HepG2 (cell line): Measurements from ENCODE around the gene NUDT3. TPM values are rescaled to one million over a fixed set of nuclear protein-coding genes. Genes with fewer than 3 reads are reported as not detected.

Experiments
- BCL6 ChIP-seq: IDR thresholded peaks from 2 replicates; pipeline ENCODE4 v1.6.1; 2016; ENCODE audit warnings: missing genetic modification reagents, missing compliant biosample characterization
- MAFK ChIP-seq, 2 experiments: IDR thresholded peaks in 1 of 2; conservative IDR thresholded peaks in 1 of 2; 2 replicates each; pipeline ENCODE4 v1.6.1; 2011; ENCODE audit warnings: improper control_type of control experiment in 2 of 2, low read length in 2 of 2
- MEIS2 ChIP-seq: sonication (generic); formaldehyde crosslinking; IDR thresholded peaks from 2 replicates; pipeline ENCODE4 v1.9.0; 2021; ENCODE audit warnings: mild to moderate bottlenecking, missing genetic modification reagents
- NFKB2 ChIP-seq: sonication (generic); formaldehyde crosslinking; IDR thresholded peaks from 2 replicates; pipeline ENCODE4 v1.4.0; 2020; ENCODE audit warnings: missing genetic modification reagents, borderline replicate concordance
- PRDM4 ChIP-seq: sonication (generic); formaldehyde crosslinking; IDR thresholded peaks from 2 replicates; pipeline ENCODE4 v1.9.0; 2021; ENCODE audit warnings: missing genetic modification reagents, borderline replicate concordance
- SP2 ChIP-seq: sonication (generic); formaldehyde crosslinking; IDR thresholded peaks from 2 replicates; pipeline ENCODE4 v1.5.1; 2020; ENCODE audit warnings: mild to moderate bottlenecking, missing genetic modification reagents
- TEAD3 ChIP-seq: optimal IDR thresholded peaks from 2 replicates; pipeline ENCODE3; 2016; ENCODE audit warnings: borderline replicate concordance
- ZBTB25 ChIP-seq: IDR thresholded peaks from 2 replicates; pipeline ENCODE4 v1.6.1; 2018; ENCODE audit warnings: missing genetic modification reagents
- ZKSCAN8 ChIP-seq: IDR thresholded peaks from 2 replicates; pipeline ENCODE4 v1.6.1; 2016; ENCODE audit warnings: borderline replicate concordance, missing genetic modification reagents, missing compliant biosample characterization
- ZNF18 ChIP-seq: sonication (generic); formaldehyde crosslinking; IDR thresholded peaks from 2 replicates; pipeline ENCODE4 v1.8.0; 2022; ENCODE audit warnings: mild to moderate bottlenecking, missing genetic modification reagents; ENCODE audit not compliant: insufficient replicate concordance
- ZNF275 ChIP-seq: sonication (generic); formaldehyde crosslinking; IDR thresholded peaks from 2 replicates; pipeline ENCODE4 v1.8.0; 2022; ENCODE audit warnings: missing genetic modification reagents, mild to moderate bottlenecking, inconsistent platforms, borderline replicate concordance
- ZNF276 ChIP-seq: sonication (generic); formaldehyde crosslinking; IDR thresholded peaks from 2 replicates; pipeline ENCODE4 v1.4.0; 2020; ENCODE audit warnings: mild to moderate bottlenecking, low read depth, missing genetic modification reagents
- ZNF343 ChIP-seq: sonication (generic); formaldehyde crosslinking; IDR thresholded peaks from 2 replicates; pipeline ENCODE4 v1.4.0; 2020; ENCODE audit warnings: mild to moderate bottlenecking, missing genetic modification reagents
- ZNF672 ChIP-seq: sonication (generic); formaldehyde crosslinking; IDR thresholded peaks from 2 replicates; pipeline ENCODE4 v1.8.1; 2022; ENCODE audit warnings: missing genetic modification reagents
- ZNF678 ChIP-seq: sonication (generic); formaldehyde crosslinking; IDR thresholded peaks from 2 replicates; pipeline ENCODE4 v1.4.0; 2020; ENCODE audit warnings: mild to moderate bottlenecking, missing genetic modification reagents
- ZNF740 ChIP-seq: sonication (generic); formaldehyde crosslinking; IDR thresholded peaks from 2 replicates; pipeline ENCODE4 v1.4.0; 2020; ENCODE audit warnings: missing genetic modification reagents
- polyA plus RNA-seq, 8 experiments: library from polyadenylated mRNA; depleted of rRNA in 3 of 8; stranded (reverse) in 7 of 8; unstranded in 1 of 8; fragments of >200 nt; fragmentation: Illumina TruSeq in 4 of 8; extraction: Trizol in 4 of 8; gene quantifications; 2 replicates each; pipeline versions ENCODE4 v1.2.1 to v1.2.3, GENCODE V29; 2011 to 2016; ENCODE audit warnings: low read depth in 4 of 8, missing spikeins in 1 of 8, mixed read lengths in 1 of 8; ENCODE audit not compliant: insufficient read depth in 1 of 8
- total RNA-seq, 5 experiments: library from RNA; depleted of rRNA; stranded (reverse); fragments of >200 nt; fragmentation: Illumina TruSeq; extraction: Trizol; gene quantifications; 2 replicates each; pipeline ENCODE4 v1.2.3, GENCODE V29; 2016; ENCODE audit warnings: low read depth in 1 of 5

Gene NUDT3
- total and polyA plus RNA-seq, 2 of the 13 experiments (the other 11 are each of a cell fraction or from before 2014, with no cell fraction given): 20.2 to 20.6 TPM

- TF ChIP-seq PRDM4 (CRISPR knock-in tag) (no peak), BCL6 (CRISPR knock-in tag) (no peak; the same call in 1 of the 2 replicates), MEIS2 (CRISPR knock-in tag) (peak; percentile 51; the same call in 1 of the 2 replicates), ZNF276 (CRISPR knock-in tag) (0 out of 2 replicates have a peak, but pooled peaks have one; percentile 43), TEAD3 (CRISPR knock-in tag) (peak; percentile 68), ZNF18 (CRISPR knock-in tag) (no peak), ZNF672 (CRISPR knock-in tag) (no peak), ZNF740 (CRISPR knock-in tag) (no peak), ZNF275 (CRISPR knock-in tag) (0 out of 2 replicates have a peak, but pooled peaks have one; percentile 73), MAFK (conservative IDR thresholded peaks at IDR 0.05 in 1 of 2, IDR thresholded peaks at IDR 0.05 in 1 of 2; ENCODE audit: low read length in 2 of 2) (no peak), ZKSCAN8 (CRISPR knock-in tag) (peak; percentile 55; the same call in 1 of the 2 replicates), NFKB2 (CRISPR knock-in tag) (peak; percentile 92), ZNF678 (peak; percentile 59; the same call in 1 of the 2 replicates), ZBTB25 (peak; percentile 78), SP2 (peak; percentile 71), ZNF343 (0 out of 2 replicates have a peak, but pooled peaks have one; percentile 10)
These were observed 33.3 kb upstream of the NUDT3 start, which contains the start of gene RPS10 (continued) for GRCh38 chr6:34425498-34426410.
